H9 (cell line): ENCODE measurements around the gene TNFRSF4. TPM values are rescaled to one million over a fixed set of nuclear protein-coding genes. Genes with fewer than 3 reads are reported as not detected.

Experiments
- DNase-seq: peaks from one replicate; pipeline ENCODE4 v3.0.0-alpha.2; 2017
- H2AFZ ChIP-seq: one replicate; pipeline ENCODE4 v1.6.1; 2013; ENCODE audit warnings: mild to moderate bottlenecking, low read length, control low read depth, moderate library complexity
- H2AK5ac ChIP-seq: 2 replicates; pipeline ENCODE4 v1.6.1; 2013; ENCODE audit warnings: low read length, control low read depth, mixed read lengths; ENCODE audit not compliant: insufficient read length
- H2BK120ac ChIP-seq: one replicate; pipeline ENCODE4 v1.6.1; 2013; ENCODE audit warnings: low read depth, mild to moderate bottlenecking, low read length, control low read depth, inconsistent platforms; ENCODE audit not compliant: poor library complexity, severe bottlenecking
- H2BK12ac ChIP-seq: 2 replicates; pipeline ENCODE4 v1.6.1; 2013; ENCODE audit warnings: low read length, control low read depth, mixed read lengths, low read depth; ENCODE audit not compliant: insufficient read length
- H2BK15ac ChIP-seq: 2 replicates; pipeline ENCODE4 v1.6.1; 2013; ENCODE audit warnings: low read depth, low read length, control low read depth
- H2BK20ac ChIP-seq: one replicate; pipeline ENCODE4 v1.6.1; 2013; ENCODE audit warnings: low read depth, mild to moderate bottlenecking, low read length, control low read depth, inconsistent platforms; ENCODE audit not compliant: poor library complexity, severe bottlenecking
- H2BK5ac ChIP-seq: 2 replicates; pipeline ENCODE4 v1.6.1; 2013; ENCODE audit warnings: low read length, control low read depth, mixed read lengths; ENCODE audit not compliant: insufficient read length
- H3K14ac ChIP-seq: 2 replicates; pipeline ENCODE4 v1.6.1; 2013; ENCODE audit warnings: low read length, control low read depth; ENCODE audit not compliant: insufficient read depth
- H3K18ac ChIP-seq: 2 replicates; pipeline ENCODE4 v1.6.1; 2013; ENCODE audit warnings: low read depth, mild to moderate bottlenecking, mixed read lengths, low read length, control low read depth; ENCODE audit not compliant: insufficient read length
- H3K23ac ChIP-seq: 2 replicates; pipeline ENCODE4 v1.6.1; 2013; ENCODE audit warnings: low read length, control low read depth, mixed read lengths, low read depth; ENCODE audit not compliant: insufficient read length
- H3K23me2 ChIP-seq: 2 replicates; pipeline ENCODE4 v1.6.1; 2013; ENCODE audit warnings: low read depth, mild to moderate bottlenecking, mixed read lengths, low read length, control low read depth; ENCODE audit not compliant: insufficient read length, poor library complexity, severe bottlenecking
- H3K27ac ChIP-seq: 2 replicates; pipeline ENCODE4 v1.5.1; 2013; ENCODE audit warnings: low read length, control low read depth, mixed read lengths, low read depth; ENCODE audit not compliant: insufficient read length
- H3K27me3 ChIP-seq: 2 replicates; pipeline ENCODE4 v1.6.1; 2013; ENCODE audit warnings: low read length, control low read depth, inconsistent platforms; ENCODE audit not compliant: insufficient read depth
- H3K4ac ChIP-seq: 2 replicates; pipeline ENCODE4 v1.6.1; 2013; ENCODE audit warnings: low read depth, mild to moderate bottlenecking, control low read depth, inconsistent platforms, low read length, moderate library complexity
- H3K4me1 ChIP-seq: 2 replicates; pipeline ENCODE4 v1.6.1; 2013; ENCODE audit warnings: low read length, control low read depth, inconsistent platforms; ENCODE audit not compliant: insufficient read depth
- H3K4me2 ChIP-seq: 2 replicates; pipeline ENCODE4 v1.6.1; 2013; ENCODE audit warnings: low read length, control low read depth, mixed read lengths; ENCODE audit not compliant: insufficient read length, insufficient read depth
- H3K56ac ChIP-seq: 2 replicates; pipeline ENCODE4 v1.6.1; 2013; ENCODE audit warnings: low read depth, mild to moderate bottlenecking, mixed read lengths, low read length, control low read depth; ENCODE audit not compliant: insufficient read length
- H3K79me1 ChIP-seq: 2 replicates; pipeline ENCODE4 v1.6.1; 2013; ENCODE audit warnings: low read depth, mild to moderate bottlenecking, moderate library complexity, low read length, control low read depth, inconsistent platforms; ENCODE audit not compliant: insufficient read depth, poor library complexity, severe bottlenecking
- H3K79me2 ChIP-seq: 2 replicates; pipeline ENCODE4 v1.6.1; 2013; ENCODE audit warnings: low read length, control low read depth, inconsistent platforms; ENCODE audit not compliant: insufficient read depth
- H3K9ac ChIP-seq: 2 replicates; pipeline ENCODE4 v1.6.1; 2013; ENCODE audit warnings: low read length, control low read depth, mixed read lengths; ENCODE audit not compliant: insufficient read length; ENCODE audit errors: extremely low read depth
- H3K9me3 ChIP-seq: one replicate; pipeline ENCODE4 v1.6.1; 2013; ENCODE audit warnings: low read depth, low read length, inconsistent platforms; ENCODE audit not compliant: control insufficient read depth
- H3T11ph ChIP-seq: one replicate; pipeline ENCODE4 v1.6.1; 2013; ENCODE audit warnings: mild to moderate bottlenecking, low read length, control low read depth, inconsistent platforms
- H4K20me1 ChIP-seq: one replicate; pipeline ENCODE4 v1.6.1; 2013; ENCODE audit not compliant: control insufficient read depth, insufficient read length, insufficient read depth
- H4K5ac ChIP-seq: 2 replicates; pipeline ENCODE4 v1.6.1; 2013; ENCODE audit warnings: low read depth, mild to moderate bottlenecking, mixed read lengths, low read length, control low read depth; ENCODE audit not compliant: insufficient read length
- H4K8ac ChIP-seq: replicated peaks from 2 replicates; pipeline ENCODE4 v1.6.1; 2013; ENCODE audit warnings: low read length, control low read depth, mixed read lengths, low read depth; ENCODE audit not compliant: insufficient read length
- H4K91ac ChIP-seq: 2 replicates; pipeline ENCODE4 v1.6.1; 2013; ENCODE audit warnings: low read depth, mild to moderate bottlenecking, moderate library complexity, mixed read lengths, low read length, control low read depth; ENCODE audit not compliant: insufficient read length
- H3K27ac Mint-ChIP-seq, 3 experiments: 2 replicates in 2 of 3; 3 replicates in 1 of 3; pipeline ENCODE4 v1.8.0; 2020 to 2021; ENCODE audit warnings: mixed read lengths in 3 of 3, mild to moderate bottlenecking in 1 of 3, moderate library complexity in 1 of 3
- H3K27me3 Mint-ChIP-seq: 2 replicates; pipeline ENCODE4 v1.8.0; 2021; ENCODE audit warnings: low read depth, mild to moderate bottlenecking, moderate library complexity, mixed read lengths
- H3K36me3 Mint-ChIP-seq, 3 experiments: 2 replicates in 2 of 3; 3 replicates in 1 of 3; pipeline ENCODE4 v1.8.0; 2020 to 2021; ENCODE audit warnings: low read depth in 3 of 3, mixed read lengths in 3 of 3; ENCODE audit not compliant: insufficient read depth in 1 of 3
- H3K4me1 Mint-ChIP-seq, 2 experiments: 2 replicates each; pipeline ENCODE4 v1.8.0; 2020; ENCODE audit warnings: mixed read lengths in 2 of 2
- H3K4me3 Mint-ChIP-seq, 2 experiments: 2 replicates in 1 of 2; 3 replicates in 1 of 2; pipeline ENCODE4 v1.8.0; 2020 to 2021; ENCODE audit warnings: mild to moderate bottlenecking in 2 of 2, mixed read lengths in 2 of 2, moderate library complexity in 1 of 2
- H3K9me3 Mint-ChIP-seq, 2 experiments: 2 replicates in 1 of 2; 3 replicates in 1 of 2; pipeline ENCODE4 v1.8.0; 2020; ENCODE audit warnings: mild to moderate bottlenecking in 2 of 2, mixed read lengths in 2 of 2, moderate library complexity in 1 of 2
- CTCF ChIP-seq: fragments of 200-600 bp; sonication (generic); conservative IDR thresholded peaks from 3 replicates; pipeline ENCODE4 v1.8.0; 2021; ENCODE audit warnings: antibody characterized with exemption, mild to moderate bottlenecking
- WGBS: extraction: QIAGEN DNeasy Blood & Tissue Kit; methylation state at CpG from one replicate; pipeline ENCODE4 v1.1.7; 2013; ENCODE audit warnings: missing lambda C conversion rate, low lambda C conversion rate, mixed read lengths; ENCODE audit not compliant: insufficient read length; ENCODE audit errors: extremely low coverage; 5-methylcytosine and 5-hydroxymethylcytosine counted together
- total RNA-seq: library from RNA; stranded (reverse); gene quantifications from 2 replicates; pipeline ENCODE4 v1.2.1, GENCODE V29; 2021

Gene TNFRSF4
- total RNA-seq, 1 experiment from 2014 or later, result 0.24 TPM

GRCh38 chr1:1211541-1212441 lies 2.2 kb downstream of the TNFRSF4 start:
- DNase-seq, result no peak
- peaks cover 3 to 5% (median 5%) of the 10 kb centered on the region in 3 experiments; a peak in 5 of 7 replicates for H3K36me3 Mint-ChIP-seq

More at GRCh38 chr1:1211541-1212441, 2.2 kb downstream of the TNFRSF4 start:
- TF ChIP-seq CTCF, result no peak
- no peak overlapping the region for H2AK5ac ChIP-seq
- H3K23me2 ChIP-seq, result no peaks in the 10 kb centered on the region
- H4K5ac ChIP-seq, result no peak overlapping the region
- H2AFZ ChIP-seq, result no peak overlapping the region
- Mint-ChIP-seq H3K27ac (no peak overlapping the region; a peak in 1 of 7 replicates), H3K4me1 (peaks cover 2 to 5% of the 10 kb centered on the region in 2 experiments; a peak in 2 of 4 replicates), H3K4me3 (no peak overlapping the region), H3K27me3 (peaks cover 5% of the 10 kb centered on the region), H3K9me3 (no peaks in the 10 kb centered on the region)
- no peak overlapping the region for H3K18ac ChIP-seq
- H4K91ac ChIP-seq, result no peak overlapping the region
- H3K56ac ChIP-seq, result no peak overlapping the region
- no peak overlapping the region for H2BK20ac ChIP-seq
- H3K14ac ChIP-seq, result no peak overlapping the region; the same call in 1 of the 2 replicates
- no peak overlapping the region for H2BK120ac ChIP-seq
- H3K23ac ChIP-seq, result no peak overlapping the region
- H4K8ac ChIP-seq, result no peak overlapping the region
- no peaks in the 10 kb centered on the region for H3K79me1 ChIP-seq
- H3T11ph ChIP-seq, result no peak overlapping the region
- H4K20me1 ChIP-seq, result no peaks in the 10 kb centered on the region
- H3K27me3 ChIP-seq, result no peaks in the 10 kb centered on the region
- no peaks in the 10 kb centered on the region for H3K79me2 ChIP-seq
- H3K9ac ChIP-seq, result no peak overlapping the region
- H3K4me1 ChIP-seq, result no peaks in the 10 kb centered on the region
- WGBS, result no CpG with 5 or more reads among the region's 28 CpGs
- H3K9me3 ChIP-seq, result no peaks in the 10 kb centered on the region
- no peak overlapping the region for H3K4ac ChIP-seq
- no peak overlapping the region for H3K27ac ChIP-seq
- H3K4me2 ChIP-seq, result no peak overlapping the region
- H2BK5ac ChIP-seq, result no peak overlapping the region
- H2BK12ac ChIP-seq, result no peak overlapping the region
- no peak overlapping the region; the same call in 1 of the 2 replicates for H2BK15ac ChIP-seq
